NCI-H1048 (cell line): Measurements from ENCODE around the gene MGRN1.
A peak's percentile ranks its signal among the peaks of the same experiment; 100 is the strongest.

Experiments
- DNase-seq: peaks from one replicate; lab custom pipeline; 2025; lab: John Stamatoyannopoulos, UW

Gene MGRN1

DNA sequence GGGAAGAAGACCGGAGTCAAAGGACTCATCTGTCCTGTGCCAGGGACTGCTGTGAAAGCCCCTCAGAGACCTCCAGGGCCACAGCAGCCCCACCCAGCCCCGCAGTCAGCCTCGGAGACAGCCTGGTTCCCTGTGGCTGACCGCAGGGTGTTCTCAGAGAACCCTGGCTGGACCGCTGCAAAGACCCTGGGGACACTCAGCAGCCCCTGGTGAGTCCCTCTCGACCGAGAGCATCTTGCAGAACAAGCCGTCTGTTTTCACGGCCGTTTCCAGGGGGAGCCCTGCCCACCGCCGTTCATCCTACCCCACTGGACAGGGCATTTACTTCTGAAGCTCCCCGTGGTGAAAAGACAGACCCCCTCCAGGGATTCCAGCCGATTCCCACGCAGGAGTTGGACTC lies 20.2 kb upstream of the MGRN1 start:
- DNase-seq, result no peak

DNA sequence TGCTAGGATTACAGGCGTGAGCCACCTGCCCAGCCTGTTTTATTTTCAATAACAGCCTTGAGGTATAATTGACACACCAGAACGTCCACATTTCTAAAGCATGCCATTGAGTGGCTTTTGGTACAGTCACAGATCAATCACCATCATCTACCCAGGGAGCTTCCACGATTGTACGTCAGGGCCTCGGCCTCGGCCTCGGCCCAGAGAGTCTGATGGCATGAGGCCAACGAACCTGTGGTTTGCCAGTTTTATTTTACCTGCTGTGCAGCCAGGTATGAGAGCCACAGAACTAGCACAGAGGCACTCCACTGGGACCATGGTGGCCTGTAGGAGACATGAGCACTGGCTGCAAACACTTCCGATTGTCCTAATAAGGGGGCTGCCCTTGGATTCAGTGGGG lies 18.3 kb upstream of the MGRN1 start:
- no peak for DNase-seq

DNA sequence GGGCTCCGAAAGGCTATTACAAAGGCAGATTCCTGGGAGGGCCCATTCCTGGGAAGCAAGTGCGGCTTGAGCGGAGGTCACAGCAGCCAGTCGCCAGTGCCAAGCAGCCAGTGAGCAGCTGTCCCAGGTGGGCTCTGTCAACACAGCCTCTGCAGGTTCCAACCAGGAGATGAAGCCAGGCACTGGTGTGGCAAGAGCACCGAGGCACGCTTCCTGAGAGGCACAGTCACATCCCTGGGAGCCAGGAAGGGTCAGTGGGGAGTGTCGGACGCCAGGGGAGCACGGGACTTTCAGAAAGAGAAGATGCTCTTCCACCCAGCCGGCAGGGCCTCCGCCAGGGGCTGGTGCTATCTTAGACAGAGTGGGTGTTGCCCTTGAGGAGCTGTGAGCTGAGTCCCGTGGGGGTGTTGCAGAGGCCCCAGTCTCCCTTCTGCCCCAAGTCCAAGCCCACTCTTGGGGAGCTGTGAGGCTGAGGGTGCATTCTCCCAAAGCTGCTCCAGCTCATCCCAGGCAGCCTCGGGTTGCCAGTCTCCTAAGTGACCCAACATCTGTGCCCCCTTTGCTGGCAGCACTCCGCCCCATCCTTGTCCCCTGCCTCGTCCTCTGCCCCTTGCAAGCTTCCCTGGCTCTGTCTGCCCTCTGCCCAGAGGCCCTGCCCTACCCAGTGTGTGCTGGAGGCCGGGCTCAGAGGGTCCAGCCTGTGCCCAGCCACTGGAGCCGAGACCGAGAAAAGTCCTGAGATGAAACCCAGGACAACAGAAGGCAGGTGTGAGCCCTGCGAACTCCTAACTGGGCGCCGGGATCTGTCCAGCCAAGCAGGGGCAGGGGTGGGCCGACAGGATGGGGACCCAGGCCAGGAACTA lies 16.6 kb upstream of the MGRN1 start:
- DNase-seq, result no peak

DNA sequence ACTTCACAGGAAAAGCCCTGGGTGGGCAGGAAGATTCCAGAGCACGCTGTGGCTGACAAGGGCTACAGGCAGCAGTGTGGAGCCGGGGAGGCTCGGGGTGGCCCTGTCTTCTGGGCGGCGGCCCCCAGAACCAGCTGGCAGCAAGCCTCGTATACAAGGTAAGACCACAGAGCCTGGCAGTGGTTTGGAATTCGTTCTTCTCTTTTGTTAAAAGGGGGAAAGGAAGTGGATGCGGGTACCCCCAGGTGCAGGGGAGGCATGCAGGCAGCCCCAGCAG lies 16.0 kb upstream of the MGRN1 start:
- no peak for DNase-seq

DNA sequence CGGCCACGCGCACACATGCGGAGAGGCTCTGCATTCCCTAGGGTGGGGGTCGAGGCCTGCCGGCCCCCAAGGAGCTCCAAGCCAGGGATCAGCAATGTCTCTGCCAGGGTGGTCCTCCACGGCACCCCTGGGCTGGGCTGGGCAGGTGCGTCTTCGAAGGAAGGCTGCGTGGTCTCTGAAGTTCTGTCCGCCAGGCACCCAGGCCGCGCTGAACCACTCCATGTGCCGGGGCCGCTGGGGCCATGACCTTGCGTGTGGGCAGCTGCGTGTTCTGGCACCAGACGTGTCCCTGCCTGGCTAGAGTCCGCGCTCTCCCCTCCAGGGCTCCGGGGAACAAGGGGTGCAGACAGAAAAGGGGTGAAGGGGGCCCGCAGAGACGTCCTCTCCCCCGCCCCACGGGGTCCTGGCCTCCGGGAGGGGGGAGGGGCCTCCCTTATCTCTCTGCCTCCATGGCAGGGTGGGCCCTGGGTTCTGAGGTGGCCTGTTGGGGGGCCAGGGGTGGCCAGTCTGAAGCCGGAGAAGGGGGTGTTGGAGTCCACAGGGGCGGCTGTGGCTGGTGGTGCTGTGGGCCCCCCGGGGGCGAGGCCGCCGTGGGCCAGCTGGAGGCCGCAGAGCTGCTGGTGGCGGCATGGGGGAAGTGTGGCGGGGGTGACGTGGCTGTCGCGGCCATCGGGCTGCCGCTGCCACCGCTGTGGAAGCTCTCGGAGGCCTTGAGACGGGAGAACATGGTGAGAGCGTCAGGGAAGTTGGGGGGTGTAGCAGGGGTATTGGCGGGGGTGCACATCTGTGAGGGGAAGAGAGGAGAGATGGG lies 15.2 kb upstream of the MGRN1 start:
- DNase-seq, result no peak

DNA sequence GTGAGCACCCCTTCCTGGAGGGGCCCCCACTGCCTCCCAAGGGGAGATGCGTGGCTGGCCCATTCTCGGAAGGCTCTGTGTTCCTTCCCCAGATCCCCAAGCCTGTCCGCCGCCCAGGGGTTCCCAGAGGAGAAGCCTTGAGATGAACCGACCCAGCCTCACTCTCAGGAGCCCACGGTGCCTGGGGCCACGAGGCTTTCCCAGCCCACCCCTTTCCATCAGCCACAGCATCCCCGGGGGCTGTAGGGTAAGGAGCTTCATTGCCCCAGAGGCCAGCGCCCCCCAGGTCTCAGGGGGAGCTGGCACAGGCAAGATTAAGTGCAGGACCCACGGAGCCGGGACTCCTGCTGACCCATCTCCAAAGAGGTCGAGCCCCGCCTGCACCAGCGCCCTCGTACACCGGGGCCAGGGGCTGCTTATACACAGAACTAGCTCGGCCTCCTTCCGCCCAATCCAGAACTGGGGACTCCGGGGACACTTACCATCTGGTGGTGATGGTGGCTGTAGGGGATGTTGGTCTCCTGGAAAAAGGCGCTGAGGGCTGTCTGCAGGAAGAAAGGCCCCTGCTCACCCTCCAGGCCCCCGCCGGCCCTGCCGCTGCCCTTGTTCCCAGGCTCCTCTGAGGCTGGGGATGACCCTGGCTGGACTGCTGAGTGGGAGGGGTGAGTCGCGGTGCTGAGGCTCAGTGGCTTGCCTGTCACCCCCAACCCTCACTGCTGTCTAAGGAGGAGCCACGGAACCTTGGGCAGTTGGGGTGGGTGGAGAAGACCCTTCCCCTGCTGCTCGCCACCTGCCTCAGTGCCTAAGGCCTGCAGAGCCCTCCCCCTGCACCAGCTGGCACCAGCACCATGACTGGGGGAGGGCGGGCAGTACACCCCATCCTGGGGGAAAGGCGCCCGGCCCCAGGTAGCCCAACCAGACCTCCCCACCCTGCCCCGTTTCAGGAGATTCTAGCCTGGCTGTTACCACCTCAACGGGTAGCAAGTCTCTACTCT lies 14.3 kb upstream of the MGRN1 start:
- no peak for DNase-seq

DNA sequence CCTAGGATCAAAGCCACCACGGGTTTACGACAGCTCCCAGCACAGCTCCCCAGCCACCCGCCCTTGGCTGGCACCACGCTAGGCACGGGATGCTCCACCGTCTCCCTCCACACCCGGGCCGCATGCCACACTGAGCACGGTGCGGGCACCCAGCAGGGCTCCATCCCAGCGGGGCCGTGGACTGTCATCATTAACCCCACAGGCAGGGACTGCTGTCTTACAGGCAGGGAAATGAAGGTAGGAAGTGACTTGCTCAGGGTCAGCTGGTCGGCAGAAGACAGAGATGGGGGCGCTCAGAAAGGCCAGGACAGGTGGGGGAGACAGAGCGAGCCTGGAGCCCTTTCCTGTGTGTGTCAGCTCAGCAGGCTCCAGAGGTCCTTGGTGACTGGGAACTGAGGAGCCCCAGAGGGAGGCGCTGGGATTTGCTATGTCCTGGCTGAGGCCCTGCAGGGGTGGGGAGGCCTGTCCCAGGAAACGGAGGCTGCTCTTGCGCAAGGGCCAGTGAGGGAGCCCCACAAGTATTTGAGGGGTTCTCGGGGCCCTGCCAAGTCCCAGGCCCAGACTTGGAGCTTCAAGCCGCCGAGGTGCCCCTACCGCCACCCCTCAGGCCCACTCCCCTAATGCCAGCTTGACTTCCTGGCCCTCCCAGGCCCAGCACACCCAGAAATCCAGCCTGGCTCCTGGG lies 13.1 kb upstream of the MGRN1 start:
- no peak for DNase-seq

DNA sequence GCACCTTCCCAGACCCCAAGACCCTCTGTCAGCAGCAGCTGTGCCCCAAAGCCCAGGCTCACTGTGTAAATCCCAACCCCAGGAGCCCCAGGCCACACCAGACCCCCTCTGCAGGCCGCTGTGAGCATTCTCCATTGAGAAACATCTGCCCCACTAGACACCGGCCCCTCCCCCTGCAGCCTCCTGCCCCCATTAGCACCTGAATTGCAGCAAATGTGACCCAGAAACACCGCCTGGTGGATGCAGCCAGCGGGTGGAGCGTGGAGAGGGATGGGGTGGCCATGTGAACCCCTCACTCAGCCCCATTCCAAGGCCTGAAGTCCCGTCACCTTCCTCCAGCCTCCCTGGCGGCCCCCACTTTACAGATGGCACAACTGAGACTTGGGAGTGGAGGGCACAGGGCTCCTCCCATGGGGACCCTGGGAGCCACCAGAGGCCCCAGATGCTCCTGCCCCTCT lies 12.1 kb upstream of the MGRN1 start:
- DNase-seq, result no peak

DNA sequence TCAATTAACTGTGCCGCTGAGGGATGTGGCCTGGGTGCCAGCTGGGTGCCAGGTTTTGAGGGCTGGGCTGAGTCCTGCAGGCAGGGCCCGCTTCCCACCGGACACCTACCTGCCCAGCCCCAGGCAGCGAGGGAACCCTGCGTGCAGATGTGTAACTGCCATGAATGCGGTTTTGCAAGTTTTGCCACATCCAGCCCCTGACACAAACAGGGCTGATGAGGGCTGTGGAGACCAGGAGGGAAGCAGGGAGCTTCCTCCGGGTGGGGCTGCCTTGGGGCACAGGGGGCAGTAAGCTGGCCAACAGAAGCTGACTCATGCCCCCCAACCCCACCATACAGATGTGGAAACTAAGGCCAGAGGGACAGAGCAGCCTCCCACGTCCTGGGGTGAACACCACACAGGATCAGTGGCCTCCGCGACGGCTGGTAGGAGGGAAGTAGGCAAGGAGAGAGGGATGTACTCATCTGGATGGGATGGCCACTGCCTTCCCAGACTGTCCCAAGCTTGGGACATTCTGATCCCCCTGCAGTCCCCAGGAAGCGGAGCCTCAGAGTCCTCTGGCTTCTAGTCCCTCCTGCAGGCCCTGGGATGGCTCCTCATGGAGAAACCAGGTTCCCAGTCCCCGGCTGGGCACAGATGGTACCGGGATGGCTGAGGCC lies 11.5 kb upstream of the MGRN1 start:
- DNase-seq, result no peak

DNA sequence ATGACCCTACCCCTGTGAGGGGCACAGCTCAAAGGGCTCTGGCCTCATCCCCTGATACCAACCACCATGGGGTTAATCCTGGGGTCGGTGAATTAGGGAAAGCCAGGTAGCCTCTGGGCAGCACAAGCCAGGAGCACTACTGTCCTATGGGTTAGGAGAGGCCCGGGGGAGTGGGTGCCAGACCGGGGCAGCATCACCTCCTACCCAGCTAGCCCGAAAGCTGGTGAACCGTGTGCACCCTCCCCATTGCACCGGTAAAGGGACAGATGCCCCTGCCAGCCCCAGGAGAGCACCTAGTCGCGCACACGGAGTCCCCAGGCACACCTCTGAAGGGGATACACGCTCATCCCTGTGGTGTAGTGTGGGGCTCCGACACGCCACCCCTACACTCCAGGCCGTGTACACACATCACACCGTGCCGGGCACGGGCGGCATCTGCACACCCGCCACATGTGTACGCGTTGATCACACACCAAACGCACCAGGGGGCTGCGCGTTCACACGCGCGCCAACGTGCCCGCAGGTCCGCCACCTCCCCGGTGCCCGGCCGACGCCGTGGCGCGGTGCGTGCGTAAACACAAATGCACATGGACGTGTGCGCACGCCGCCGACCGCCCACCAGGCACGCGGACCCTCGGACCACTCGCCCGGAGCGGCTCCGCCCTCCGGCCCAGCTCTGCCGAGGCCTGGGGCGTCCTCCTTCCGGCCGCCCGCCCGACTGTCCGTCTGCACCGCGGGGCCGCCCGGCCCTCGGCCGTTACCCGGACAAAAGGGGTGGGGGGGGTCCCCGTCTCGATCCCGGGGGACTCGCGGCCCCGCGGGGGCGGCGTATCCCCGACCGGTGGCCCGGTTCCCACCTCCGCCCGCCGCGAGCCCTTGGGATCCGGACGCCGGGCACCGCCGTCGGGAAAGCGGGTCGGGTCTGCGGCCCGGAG lies 10.7 kb upstream of the MGRN1 start:
- no peak for DNase-seq

DNA sequence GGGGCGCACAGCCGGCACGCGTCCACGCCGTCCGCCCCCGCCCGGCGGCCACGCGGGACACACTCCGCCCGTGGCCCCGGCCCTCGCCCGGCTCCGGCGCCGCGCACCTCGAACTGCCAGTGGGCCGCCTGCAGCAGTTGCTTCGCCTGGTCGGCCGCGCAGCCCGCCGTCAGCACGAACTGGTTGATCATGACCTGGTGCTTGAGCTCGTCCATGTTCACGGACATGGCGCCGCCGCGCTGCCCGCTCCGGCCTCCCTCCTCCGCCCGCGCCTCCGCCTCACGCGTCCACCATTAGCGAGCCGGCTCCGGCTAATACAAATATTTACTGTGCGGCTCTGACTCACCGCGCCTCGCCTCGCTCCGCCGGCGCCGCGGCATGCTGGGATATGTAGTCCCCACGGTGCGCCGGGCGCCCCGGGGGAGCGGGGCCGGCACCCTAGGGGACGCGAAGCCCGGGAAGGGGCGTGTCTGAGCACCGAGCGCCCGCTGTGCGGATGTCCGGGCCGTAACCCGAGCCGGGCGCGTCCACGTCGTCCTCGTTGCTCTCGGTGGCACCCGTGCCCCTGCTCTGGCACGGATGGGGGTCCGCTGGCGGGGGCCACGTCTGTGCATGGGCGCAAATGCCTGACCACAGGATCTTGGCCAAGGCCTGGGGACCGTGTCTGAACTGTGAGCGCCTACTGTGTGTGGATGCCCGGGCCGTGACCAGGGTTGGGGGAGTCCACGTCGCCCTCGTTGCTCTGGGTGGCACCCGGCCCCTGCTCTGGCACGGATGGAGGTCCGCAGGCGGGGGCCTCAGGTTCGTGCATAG lies 9.8 kb upstream of the MGRN1 start, which contains the start of gene UBALD1:
TSS of gene UBALD1 (minus strand) at position 318 of the 813 bp plus-strand sequence. CDS start at position 227, 91 bp downstream.
- peak; percentile 53 for DNase-seq

DNA sequence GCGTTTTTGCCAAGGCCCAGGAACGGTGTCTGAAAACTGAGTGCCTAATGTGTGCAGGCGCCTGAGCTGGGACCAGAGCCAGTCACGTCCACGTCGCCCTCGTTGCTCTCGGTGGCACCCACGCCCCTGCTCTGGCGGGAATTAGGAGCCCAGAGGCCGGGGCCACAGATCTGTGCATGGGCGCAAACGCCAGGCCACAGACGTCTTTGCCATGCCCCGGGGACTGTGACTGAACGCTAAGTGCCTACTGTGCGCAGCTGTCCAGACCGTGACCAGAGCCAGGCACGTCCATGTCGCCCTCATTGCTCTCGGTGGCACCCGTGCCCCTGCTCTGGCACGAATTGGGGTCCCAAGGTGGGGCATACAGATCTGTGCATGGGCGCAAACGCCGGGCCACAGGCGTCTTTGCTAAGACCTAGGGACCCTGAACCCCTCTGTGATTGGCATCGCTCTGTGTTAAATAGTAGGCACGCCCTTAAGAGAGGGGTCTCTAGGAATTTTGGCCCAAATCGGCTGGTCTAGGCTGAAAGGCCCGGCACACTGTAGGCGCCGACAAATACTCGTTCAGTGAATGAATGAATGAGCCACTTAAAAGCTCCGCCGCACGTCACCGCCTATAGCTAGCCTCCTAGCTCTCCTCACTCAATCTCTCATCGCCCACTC lies 9.1 kb upstream of the MGRN1 start:
- no peak for DNase-seq

DNA sequence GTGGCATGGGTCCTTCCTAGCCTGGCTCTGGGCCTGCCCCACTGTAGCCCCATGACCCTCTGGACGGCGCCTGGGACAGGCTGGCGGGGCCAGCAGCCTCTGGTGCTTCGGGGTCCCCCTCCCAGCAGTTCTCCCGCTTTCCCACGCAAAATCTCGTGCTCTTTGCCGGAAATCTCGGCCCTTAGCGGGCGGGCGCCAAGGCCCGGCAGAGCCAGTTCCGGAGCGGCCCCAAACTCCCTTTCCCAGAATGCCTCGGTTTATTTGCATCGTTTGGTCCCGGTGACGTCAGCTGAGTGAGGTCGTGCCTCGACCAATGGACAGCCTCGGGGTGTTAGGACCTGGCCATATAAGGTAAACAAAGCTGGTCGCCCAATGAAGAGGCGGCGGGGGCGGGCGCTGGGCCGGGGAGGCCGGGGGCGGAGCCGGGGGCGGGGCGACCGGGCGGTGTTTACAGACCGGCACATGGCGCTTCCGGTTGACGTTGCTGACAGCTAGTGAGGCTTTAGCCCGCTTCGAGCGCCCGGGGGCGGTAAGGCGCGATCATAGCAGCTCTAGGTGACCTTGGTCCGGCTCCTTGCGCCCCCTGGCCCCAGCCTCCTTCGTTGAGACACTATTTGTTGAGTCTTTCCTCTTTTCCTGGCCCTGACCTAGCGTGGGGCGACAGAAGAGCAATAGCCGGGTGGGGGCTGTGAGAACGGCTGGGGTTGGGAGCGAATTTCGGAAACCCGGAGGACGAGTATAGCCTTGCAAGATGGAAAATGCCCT lies 8.4 kb upstream of the MGRN1 start:
- DNase-seq, result peak; percentile 89

DNA sequence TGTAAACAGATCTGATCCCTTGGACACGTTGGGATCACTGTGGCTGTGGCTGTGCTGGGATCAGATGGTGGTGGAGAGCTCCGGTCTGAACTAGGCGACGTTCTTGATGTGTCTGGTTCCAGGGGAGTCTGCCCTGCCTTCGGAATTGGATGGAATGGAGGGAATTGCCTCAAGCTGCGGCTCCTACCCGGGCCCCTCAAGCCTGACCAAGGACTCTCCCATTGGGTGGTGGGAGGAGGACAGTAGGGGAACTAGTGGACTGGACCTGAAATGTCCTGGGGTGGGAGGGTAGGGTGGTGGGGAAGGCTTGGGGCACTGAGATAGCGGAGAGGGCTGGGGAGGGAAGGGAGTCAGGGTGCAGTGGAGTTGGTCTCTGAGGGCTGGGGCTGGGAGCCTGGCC lies 6.7 kb upstream of the MGRN1 start:
- no peak for DNase-seq

DNA sequence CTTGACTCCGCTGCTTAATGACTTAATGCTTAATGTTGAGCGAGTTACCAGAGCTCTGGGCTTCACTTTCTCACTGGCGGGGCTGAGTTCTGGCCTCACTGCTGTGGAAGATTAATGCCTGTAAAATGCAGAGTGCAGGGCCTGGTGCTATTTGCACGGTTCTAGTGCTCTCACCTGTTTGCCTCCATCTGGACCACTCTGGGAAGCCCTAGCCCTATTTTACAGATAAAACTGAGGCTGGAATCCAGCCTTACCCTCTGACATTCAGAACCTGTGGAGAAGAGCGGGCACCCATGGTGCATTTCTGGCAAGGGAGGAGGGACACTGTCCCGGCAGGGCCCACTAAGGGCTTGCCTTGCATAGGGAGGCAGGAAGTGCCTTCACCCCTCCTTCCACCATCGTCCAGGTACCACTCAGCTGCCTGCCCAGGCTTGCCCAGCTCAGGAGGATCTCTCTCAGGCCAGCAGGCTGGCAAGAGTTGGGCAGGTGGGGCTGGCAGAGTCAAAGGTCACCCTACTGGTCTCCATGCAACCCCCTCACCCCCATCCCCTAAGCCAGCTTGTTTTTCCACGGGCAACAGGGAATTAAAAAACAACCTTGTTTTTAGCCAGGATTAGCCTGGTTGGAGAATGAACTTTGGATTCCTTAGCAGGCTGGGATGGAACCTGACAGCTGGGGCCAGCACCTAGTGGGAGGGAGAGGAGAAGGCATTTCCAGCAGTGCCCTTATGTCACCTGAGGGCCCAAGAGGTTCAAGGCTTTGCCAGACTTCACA lies 5.8 kb upstream of the MGRN1 start:
- DNase-seq, result no peak

DNA sequence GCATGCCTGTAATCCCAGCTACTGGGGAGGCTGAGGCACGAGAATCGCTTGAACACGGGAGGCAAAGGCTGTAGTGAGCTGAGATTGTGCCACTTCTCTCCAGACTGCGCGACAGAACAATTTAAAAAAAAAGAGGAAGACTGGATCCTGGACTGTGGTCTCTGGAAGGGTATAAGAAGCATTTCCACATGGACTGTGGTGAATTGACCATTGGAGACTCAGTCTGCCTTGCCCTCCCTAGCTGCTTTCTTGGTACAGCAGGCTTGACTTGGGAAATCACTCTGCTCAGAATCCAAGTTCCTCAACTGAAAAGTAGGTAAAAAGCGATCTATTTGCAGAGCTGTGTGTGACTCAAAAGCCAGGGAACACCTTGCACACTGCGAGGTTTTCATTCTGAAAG lies 1.0 kb upstream of the MGRN1 start:
- DNase-seq, result no peak
